ENCODE results near the gene PLEKHM3. TPM values are rescaled to one million over a fixed set of nuclear protein-coding genes. Genes with fewer than 3 reads are reported as not detected.

Gene PLEKHM3
- total and polyA plus RNA-seq, 2 donors (not counting 3 experiments of a cell fraction or from before 2014, with no cell fraction given) = 3.1 to 9.1 TPM

- H3K9ac ChIP-seq (replicated peaks; ENCODE audit: extremely low read depth, insufficient read depth, low read length) = no peak overlapping the region
- DNase-seq (ENCODE audit: low read depth, low spot score) = no peak
- BruUV-seq (replicated peaks) = no TSS peak
- H3K27ac ChIP-seq (ENCODE audit: insufficient read depth, low read depth, low read length) = no peak overlapping the region
- no peaks in the 10 kb centered on the region for H3K9me1 ChIP-seq (replicated peaks; ENCODE audit: control insufficient read depth, extremely low read depth, insufficient read depth, low read length)
- peaks cover 7% of the 10 kb centered on the region for H3K4me1 ChIP-seq (ENCODE audit: control insufficient read depth, extremely low read depth, insufficient read depth, low read length)
- no peaks in the 10 kb centered on the region for H4K20me1 ChIP-seq (replicated peaks; ENCODE audit: control insufficient read depth, extremely low read depth, insufficient read depth, low read length)
- no peaks in the 10 kb centered on the region for H3K36me3 ChIP-seq (ENCODE audit: control insufficient read depth in 2 of 2, extremely low read depth in 1 of 2, insufficient read depth in 2 of 2, low read length in 2 of 2)
- dilution Hi-C loops (cut with MboI; ENCODE audit: extremely low pct_ligation_motif_present, low sequenced_read_pairs) = no loop called here
- TF ChIP-seq POLR2AphosphoS5 (IDR thresholded peaks at IDR 0.05; ENCODE audit: insufficient read depth, low read depth, low read length) (no peak), MAX (IDR thresholded peaks at IDR 0.05; ENCODE audit: insufficient read depth, insufficient read length) (no peak)
- intact Hi-C loops (cut with micrococcal nuclease) = no loop called here
- no peak for FAIRE-seq
- H3K27me3 ChIP-seq (ENCODE audit: control insufficient read depth in 2 of 2, insufficient read depth in 2 of 2, low read length in 2 of 2) = no peaks in the 10 kb centered on the region
- H3K79me2 ChIP-seq (ENCODE audit: control insufficient read depth, insufficient read depth, low read length) = no peaks in the 10 kb centered on the region
- ChIA-PET CTCF (no interaction called here), POLR2A (no interaction called here)
- no peaks in the 10 kb centered on the region for H3K9me3 ChIP-seq (replicated peaks; ENCODE audit: control insufficient read depth, insufficient read depth, low read length)
- no peak overlapping the region for H3K4me3 ChIP-seq (replicated peaks in 1 of 3; ENCODE audit: insufficient read depth in 1 of 3, low read depth in 1 of 3, low read length in 3 of 3)
- no peak overlapping the region for H3K4me2 ChIP-seq (ENCODE audit: insufficient read depth, low read length)
- no peak overlapping the region for H2AFZ ChIP-seq (ENCODE audit: low read depth, low read length)
Observed at GRCh38 chr2:207928079-207928478, 97.2 kb downstream of the PLEKHM3 start.

GRCh38 chr2:207926989-207927300 is 98.4 kb downstream of the PLEKHM3 start:
- ChIA-PET CTCF (interaction anchor here (1.2 to 1.4 kb wide), 2 partner anchors 10 to 23 kb away, joined by 4 read pairs; no protein-coding TSS in a partner anchor), POLR2A (no interaction called here)
- Histone ChIP-seq H2AFZ (ENCODE audit: low read depth, low read length) (no peak overlapping the region), H3K4me3 (replicated peaks in 1 of 3; ENCODE audit: insufficient read depth in 1 of 3, low read depth in 1 of 3, low read length in 3 of 3) (no peak overlapping the region), H3K79me2 (ENCODE audit: control insufficient read depth, insufficient read depth, low read length) (no peaks in the 10 kb centered on the region), H4K20me1 (replicated peaks; ENCODE audit: control insufficient read depth, extremely low read depth, insufficient read depth, low read length) (no peaks in the 10 kb centered on the region), H3K9me3 (replicated peaks; ENCODE audit: control insufficient read depth, insufficient read depth, low read length) (no peaks in the 10 kb centered on the region), H3K4me2 (ENCODE audit: insufficient read depth, low read length) (no peak overlapping the region), H3K9ac (replicated peaks; ENCODE audit: extremely low read depth, insufficient read depth, low read length) (no peak overlapping the region), H3K27ac (ENCODE audit: insufficient read depth, low read depth, low read length) (no peak overlapping the region), H3K4me1 (ENCODE audit: control insufficient read depth, extremely low read depth, insufficient read depth, low read length) (peaks cover 7% of the 10 kb centered on the region), H3K36me3 (ENCODE audit: control insufficient read depth in 2 of 2, extremely low read depth in 1 of 2, insufficient read depth in 2 of 2, low read length in 2 of 2) (no peaks in the 10 kb centered on the region), H3K9me1 (replicated peaks; ENCODE audit: control insufficient read depth, extremely low read depth, insufficient read depth, low read length) (no peaks in the 10 kb centered on the region), H3K27me3 (ENCODE audit: control insufficient read depth in 2 of 2, insufficient read depth in 2 of 2, low read length in 2 of 2) (no peaks in the 10 kb centered on the region)
- DNase-seq (ENCODE audit: low read depth, low spot score) (no peak), FAIRE-seq (no peak)
- BruUV-seq (replicated peaks) = no TSS peak
- TF ChIP-seq POLR2A (IDR thresholded peaks at IDR 0.05; ENCODE audit: low read depth, low read length) (no peak), POLR2AphosphoS5 (IDR thresholded peaks at IDR 0.05; ENCODE audit: insufficient read depth, low read depth, low read length) (no peak), MAX (IDR thresholded peaks at IDR 0.05; ENCODE audit: insufficient read depth, insufficient read length) (no peak), EZH2 (IDR thresholded peaks at IDR 0.05; ENCODE audit: borderline replicate concordance, low read depth, low read length, severe bottlenecking) (no peak), JUN (IDR thresholded peaks at IDR 0.05; ENCODE audit: borderline replicate concordance, insufficient read depth, insufficient read length, low read depth) (no peak), GATA2 (IDR thresholded peaks at IDR 0.05; ENCODE audit: insufficient read depth, insufficient read length, low read depth, low read length) (no peak), CTCF (IDR thresholded peaks at IDR 0.05; ENCODE audit: extremely low read depth in 1 of 2, insufficient read depth in 1 of 2, low read depth in 1 of 2, low read length in 2 of 2) (no peak), FOS (IDR thresholded peaks at IDR 0.05; ENCODE audit: borderline replicate concordance, insufficient read depth, low read length) (no peak), MYC (IDR thresholded peaks at IDR 0.05; ENCODE audit: low read depth, low read length) (no peak)
- dilution Hi-C loops (cut with MboI; ENCODE audit: extremely low pct_ligation_motif_present, low sequenced_read_pairs) = no loop called here
- intact Hi-C loops (cut with micrococcal nuclease) = loop anchor here (1.0 kb wide), 1 partner anchor 158 kb away; the partner anchor contains the start of gene FZD5
